Measurements from ENCODE around the gene SHF.

SHF gene

GRCh38 chr15:45168751-45169551 is 18.8 kb downstream of the SHF start:
- DNase-seq, result no peak

GRCh38 chr15:45168286-45168685 is 19.5 kb downstream of the SHF start:
- no peak for DNase-seq

- no peak for DNase-seq
Measured at GRCh38 chr15:45167631-45168205, 20.0 kb downstream of the SHF start.

GRCh38 chr15:45166834-45167630 is 20.7 kb downstream of the SHF start:
- DNase-seq, result peak; percentile 89

- DNase-seq, result no peak
Measured at GRCh38 chr15:45165536-45165935, 22.2 kb downstream of the SHF start.

- no peak for DNase-seq
Measured at GRCh38 chr15:45164914-45165313, 22.9 kb downstream of the SHF start.

- no peak for DNase-seq
Measured at GRCh38 chr15:45163508-45163856, 24.3 kb downstream of the SHF start.

- peak; percentile 78 for DNase-seq
Measured at GRCh38 chr15:45162771-45163507, 24.8 kb downstream of the SHF start.

GRCh38 chr15:45161666-45162065 is 26.1 kb downstream of the SHF start:
- DNase-seq, result no peak

- peak; percentile 75 for DNase-seq
Measured at GRCh38 chr15:45157974-45158373, 29.8 kb downstream of the SHF start.

- peak; percentile 52 for DNase-seq
Measured at GRCh38 chr15:45156744-45157455, 30.9 kb downstream of the SHF start.

- no peak for DNase-seq
Measured at GRCh38 chr15:45155739-45156138, 32.0 kb downstream of the SHF start.

- no peak for DNase-seq
Measured at GRCh38 chr15:45151998-45152828, 35.6 kb downstream of the SHF start.

GRCh38 chr15:45150997-45151396 is 36.8 kb downstream of the SHF start:
- DNase-seq, result no peak

- DNase-seq, result peak; percentile 5
Measured at GRCh38 chr15:45150481-45150880, 37.3 kb downstream of the SHF start.

- no peak for DNase-seq
Measured at GRCh38 chr15:45149060-45149459, 38.7 kb downstream of the SHF start.

- DNase-seq, result peak; percentile 14
Measured at GRCh38 chr15:45148076-45149059, 39.4 kb downstream of the SHF start.

- no peak for DNase-seq
Measured at GRCh38 chr15:45147606-45148005, 40.2 kb downstream of the SHF start.

GRCh38 chr15:45146405-45146804 is 41.4 kb downstream of the SHF start:
- DNase-seq, result no peak

- no peak for DNase-seq
Measured at GRCh38 chr15:45144775-45145174, 43.0 kb downstream of the SHF start.

All from fibroblast of skin of back (primary cell).